ENCODE data around the gene FRMPD4.

GRCh38 chrX:12480956-12481355 is 342.7 kb downstream of the FRMPD4 start:
- TF ChIP-seq CTCF (IDR thresholded peaks at IDR 0.05), result no peak
- no peak for TF ChIP-seq EP300 (IDR thresholded peaks at IDR 0.05)
- no peak for TF ChIP-seq POLR2AphosphoS5 (IDR thresholded peaks at IDR 0.05)
